T-helper 2 cell treated with Interferon-gamma antibody and Interleukin-4, amounts not matched to agents 100 ng/mL and 5 ng/mL, for 36 hours (primary cell): ENCODE measurements around the gene KIAA2012. TPM values are rescaled to one million over a fixed set of nuclear protein-coding genes. Genes with fewer than 3 reads are reported as not detected.

Source experiments
- intact Hi-C: fragments of 100-400 bp; cut with micrococcal nuclease; formaldehyde crosslinking; loops from one replicate; pipeline ENCODE4 v1.15.1; 2023
- total RNA-seq: library from RNA; stranded (reverse); gene quantifications from 2 replicates; pipeline ENCODE4 v1.2.3, GENCODE V29; 2022

Gene KIAA2012
- total RNA-seq, 1 donor from 2014 or later: not detected

DNA sequence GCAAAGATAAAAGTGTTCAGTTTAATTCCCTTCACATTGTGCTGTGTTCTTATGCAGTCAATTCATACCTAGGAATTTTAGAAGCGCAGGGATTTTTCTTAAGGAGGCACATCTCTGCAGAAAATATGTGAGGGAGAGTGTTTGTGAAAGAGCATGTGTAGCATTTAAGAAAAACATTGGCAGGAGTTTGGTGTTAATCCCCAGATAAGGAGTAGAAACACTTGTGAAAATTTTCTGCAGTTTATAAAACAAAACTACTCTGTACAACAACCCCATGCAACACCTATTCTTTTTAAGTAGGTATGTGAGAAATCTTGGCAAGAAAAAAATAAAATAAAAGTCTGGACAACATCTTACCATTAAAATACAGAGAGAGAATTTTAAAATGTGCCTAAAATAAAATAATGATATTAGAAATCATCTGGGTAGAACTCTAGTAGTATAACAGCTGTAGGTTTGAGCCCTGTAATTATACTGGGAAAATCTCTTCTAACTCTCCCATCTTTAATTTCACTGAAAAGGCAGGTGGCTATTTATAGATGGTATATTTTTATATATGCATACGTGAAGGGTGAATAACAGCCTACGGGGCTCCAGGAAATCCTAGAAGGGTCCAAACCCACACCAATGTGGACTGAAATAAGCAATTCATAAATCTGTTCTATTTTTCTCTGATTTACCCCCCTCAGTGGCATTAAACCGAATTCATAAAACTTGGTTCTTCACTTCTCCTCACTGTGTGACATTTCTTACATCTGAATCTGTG lies 32.8 kb upstream of the KIAA2012 start:
- intact Hi-C loops: no loop called here

DNA sequence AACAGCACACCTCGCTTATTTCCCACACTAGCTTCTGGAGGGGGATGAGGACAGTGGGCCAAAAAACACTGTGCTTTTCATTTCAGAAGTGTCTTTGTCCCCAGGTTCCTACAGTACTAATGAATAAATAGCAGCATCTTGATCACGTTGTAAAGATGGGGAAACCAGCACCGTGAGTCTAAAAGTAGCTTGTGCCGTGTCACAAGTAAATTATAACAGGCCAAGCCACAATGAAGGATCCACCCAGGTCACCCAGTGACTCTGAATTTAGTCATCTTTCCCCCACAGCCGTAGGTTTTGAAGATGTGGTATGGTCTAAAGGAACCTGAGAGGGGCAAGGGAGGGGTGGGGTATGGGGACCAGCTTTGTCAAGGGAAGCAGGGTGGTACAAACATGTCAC lies 30.6 kb upstream of the KIAA2012 start:
- intact Hi-C loops: no loop called here

DNA sequence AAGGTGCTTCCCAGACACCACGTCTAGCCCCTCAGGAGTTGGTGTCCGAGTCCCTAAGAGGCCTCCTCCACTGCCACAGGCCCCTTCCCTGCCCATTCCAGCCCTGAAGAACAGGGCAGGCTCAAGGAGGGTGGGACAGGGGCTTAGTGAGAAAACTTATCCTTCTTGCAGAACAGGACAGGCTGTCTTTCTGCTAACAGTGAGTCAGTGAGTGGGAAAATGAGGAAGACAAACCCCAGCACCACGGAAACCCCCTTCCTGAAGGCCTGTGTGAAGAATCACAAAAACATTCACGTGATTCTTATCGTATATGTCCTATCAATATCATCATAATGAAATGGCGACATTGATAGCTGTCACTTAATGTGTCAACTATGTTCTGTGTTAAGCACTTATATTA lies 29.6 kb upstream of the KIAA2012 start:
- intact Hi-C loops: no loop called here

DNA sequence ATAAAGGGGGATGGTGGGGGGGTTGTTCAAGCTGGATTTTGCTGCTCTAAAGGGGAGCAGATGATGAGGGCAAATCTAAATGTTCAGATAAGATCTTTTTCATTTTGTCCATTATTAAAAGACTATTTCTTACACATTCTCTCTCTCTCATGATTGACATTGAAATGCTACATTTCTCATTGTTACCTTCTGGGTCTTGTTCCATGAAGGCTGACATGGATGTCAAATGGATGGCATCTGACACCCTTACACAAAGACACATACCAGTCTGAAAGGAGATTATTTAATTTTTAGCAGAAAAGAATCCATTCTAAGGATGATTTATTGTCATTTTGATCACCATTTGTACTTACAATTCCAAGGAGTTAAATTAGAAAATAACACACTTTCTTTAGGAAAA lies 28.3 kb upstream of the KIAA2012 start:
- intact Hi-C loops: no loop called here

DNA sequence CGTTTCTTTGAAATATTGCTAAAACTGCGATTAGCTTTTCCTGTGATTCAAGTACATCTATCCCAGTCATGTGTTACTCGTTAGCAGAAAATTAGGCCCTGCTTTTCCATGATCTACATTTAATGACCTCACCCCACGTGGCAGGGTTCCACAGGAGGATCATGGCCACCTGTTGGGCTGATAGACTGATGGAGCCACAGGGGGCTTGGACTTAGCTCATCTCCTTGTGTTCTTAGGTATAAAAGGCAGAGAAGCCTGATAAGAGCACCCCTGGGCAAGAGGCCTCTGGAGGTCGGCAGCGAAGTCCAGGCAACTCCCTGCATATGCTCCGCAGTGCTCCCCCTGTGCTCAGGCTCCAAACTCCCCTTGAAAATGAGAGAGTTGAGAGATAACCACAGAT lies 26.5 kb upstream of the KIAA2012 start:
- intact Hi-C loops: no loop called here

DNA sequence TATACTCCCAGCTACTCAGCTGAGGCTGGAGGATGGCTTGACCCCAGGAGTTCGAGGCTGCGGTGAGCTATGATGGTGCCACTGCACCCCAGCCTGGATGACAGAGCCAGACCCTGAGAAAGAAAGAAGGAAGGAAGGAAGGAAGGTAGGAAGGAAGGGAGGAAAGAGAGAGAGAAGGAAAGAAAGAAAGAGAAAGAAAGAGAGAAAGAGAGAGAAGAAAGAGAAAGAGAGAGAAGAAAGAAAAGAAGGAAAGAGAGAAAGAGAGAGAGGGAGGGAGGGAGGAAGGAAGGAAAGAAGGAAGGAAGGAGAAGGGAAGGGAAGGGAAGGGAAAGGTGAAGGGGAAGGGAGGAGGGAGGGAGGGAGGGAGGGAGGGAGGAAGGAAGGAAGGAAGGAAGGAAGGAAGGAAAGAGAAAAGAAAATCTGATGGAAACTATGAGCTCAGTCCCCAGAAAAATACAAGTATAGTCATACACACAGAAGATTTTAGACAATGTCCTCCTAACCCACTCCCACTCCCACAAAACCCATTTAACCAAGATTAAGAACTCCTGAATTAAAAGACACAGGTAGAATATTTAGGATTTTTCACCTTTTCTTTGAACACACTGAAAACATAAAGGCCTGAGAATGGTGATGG lies 23.8 kb upstream of the KIAA2012 start:
- intact Hi-C loops: no loop called here

DNA sequence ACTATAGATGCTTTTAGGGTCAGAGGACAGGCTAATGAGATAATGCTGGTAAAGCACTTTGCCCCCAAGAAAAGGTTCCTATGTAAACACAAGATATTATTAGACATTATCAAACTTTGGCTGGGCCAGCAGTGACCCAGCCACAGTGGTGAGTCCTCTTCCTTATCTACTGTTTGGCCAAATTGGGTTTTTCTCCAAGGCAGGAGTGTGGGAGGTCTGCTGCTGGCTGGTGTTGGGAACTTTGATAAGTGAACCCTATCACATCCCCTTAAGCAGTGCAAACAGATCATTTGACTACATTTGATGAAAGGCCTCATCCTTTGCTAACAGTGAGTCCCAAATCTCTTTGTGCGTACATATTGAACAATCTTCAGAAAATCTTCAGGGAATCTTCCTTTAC lies 23.2 kb upstream of the KIAA2012 start:
- intact Hi-C loops: no loop called here

DNA sequence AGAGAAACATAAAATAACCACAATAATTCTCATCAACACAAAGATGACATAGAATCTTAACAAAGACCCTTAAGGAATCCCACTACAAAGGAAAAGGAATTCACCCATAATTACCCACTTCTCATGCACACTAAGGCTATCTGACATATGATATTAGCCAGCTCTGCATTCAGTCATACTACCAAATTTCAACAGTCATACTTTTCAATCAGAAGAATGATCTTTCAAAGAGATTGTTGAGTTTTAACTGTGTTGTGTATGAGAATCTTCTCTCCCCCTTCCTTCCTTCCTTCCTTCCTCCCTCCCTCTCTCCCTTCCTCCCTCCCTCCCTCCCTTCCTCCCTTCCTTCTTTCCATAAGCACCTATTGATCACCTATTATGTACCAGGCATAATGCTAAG lies 22.4 kb upstream of the KIAA2012 start:
- intact Hi-C loops: no loop called here

DNA sequence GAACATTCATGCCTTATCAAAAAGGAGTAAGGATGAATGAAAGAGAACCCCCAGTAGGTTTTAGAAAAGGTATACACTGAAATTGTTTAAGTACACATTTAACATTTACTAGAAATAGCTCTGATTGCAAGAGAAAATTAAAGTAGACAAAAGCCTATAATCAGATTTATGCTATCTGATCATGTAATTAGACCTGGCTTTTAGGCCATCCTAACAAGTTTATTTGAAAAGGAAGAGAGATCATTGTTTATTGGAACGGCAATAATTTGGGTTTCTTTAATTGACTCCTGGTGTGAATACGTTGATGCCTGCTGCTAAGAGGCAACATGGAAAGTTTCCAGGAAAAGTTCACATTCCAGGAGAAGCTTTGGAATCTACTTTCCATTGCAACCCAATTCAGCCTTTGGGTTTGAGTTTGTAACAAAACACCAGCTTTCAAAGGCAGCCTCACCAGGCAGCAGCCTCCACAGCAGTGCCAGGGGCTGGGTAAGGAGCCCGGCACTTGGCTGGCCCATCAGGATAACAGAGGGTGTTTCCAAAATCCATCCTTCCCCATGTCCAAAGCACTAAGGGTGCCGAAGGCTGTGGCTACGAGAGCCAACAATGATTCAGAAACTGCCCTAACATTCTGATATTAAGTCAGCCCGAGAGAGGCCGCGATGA lies 21.4 kb upstream of the KIAA2012 start:
- intact Hi-C loops: no loop called here

DNA sequence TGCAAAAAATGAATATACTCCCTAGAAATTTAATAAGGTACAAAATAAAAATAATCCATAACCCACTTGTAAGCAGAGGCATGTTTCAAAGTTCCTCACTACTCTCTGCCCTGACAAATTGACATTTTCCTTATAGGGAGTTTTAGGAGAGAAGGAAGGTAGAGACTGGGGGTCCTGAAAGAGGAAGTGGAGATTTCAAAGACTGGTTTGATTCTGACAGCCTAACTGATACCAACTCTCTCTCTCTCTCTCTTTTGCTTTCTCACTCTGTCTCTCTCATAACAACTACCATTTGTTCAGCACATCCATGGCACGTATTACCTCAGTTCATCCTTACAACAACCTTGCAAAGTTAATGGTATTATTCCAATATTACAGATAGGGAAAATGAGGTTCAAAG lies 20.8 kb upstream of the KIAA2012 start:
- intact Hi-C loops: no loop called here

DNA sequence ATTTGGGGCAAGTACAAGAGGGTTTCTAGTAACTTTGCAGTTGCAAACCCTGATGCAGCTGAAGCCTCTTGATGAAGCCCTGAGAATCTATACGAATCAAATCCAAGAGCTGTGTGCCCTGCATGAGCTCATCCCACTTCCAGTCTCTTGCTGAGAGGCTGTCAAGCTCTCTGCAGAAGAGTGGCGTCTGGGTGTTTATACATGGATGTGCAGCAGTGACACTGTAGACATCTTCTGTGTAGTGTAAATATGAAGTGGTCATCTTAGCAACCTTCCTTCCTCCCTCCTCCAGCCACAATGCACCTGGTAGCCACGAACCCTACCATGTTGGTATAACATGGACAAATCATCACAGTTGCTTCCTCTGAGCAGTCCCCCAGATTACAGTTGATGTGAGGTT lies 18.4 kb upstream of the KIAA2012 start:
- intact Hi-C loops: no loop called here

DNA sequence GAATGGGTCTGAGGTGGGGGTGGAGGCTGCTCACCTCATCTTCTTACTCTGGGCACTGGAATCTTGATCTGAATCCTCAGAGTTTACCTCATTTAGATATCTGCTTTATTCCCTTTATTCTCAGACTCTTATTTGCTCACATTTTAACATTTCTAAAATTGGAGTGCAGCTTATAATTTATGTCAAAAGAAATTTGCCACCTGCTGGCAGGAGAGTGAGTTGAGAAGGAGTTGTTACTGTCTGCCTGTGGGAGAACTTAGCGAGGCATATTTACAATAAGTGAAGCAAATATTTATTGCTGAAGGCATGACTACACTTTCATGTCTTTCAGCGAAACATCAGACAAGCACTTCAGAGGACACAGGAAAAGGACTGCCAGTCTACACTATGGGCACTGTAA lies 16.4 kb upstream of the KIAA2012 start:
- intact Hi-C loops: no loop called here

DNA sequence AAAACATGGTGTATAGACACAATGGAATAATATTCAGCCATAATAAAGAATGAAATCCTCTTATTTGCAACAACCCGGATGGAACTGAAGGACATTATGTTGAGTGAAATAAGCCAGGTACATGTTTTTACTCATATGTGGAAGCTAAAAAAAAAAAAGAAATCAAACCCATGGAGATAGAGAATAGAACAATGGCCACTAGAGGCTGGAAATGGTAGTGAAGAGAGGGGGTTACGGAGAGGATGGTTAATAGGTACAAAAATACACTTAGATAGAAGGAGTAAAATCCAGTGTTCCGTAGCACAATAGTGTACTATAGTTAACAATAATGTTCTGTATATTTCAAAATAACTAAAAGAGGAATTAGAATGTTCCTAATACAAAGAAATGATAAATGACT lies 12.8 kb upstream of the KIAA2012 start:
- intact Hi-C loops: no loop called here

DNA sequence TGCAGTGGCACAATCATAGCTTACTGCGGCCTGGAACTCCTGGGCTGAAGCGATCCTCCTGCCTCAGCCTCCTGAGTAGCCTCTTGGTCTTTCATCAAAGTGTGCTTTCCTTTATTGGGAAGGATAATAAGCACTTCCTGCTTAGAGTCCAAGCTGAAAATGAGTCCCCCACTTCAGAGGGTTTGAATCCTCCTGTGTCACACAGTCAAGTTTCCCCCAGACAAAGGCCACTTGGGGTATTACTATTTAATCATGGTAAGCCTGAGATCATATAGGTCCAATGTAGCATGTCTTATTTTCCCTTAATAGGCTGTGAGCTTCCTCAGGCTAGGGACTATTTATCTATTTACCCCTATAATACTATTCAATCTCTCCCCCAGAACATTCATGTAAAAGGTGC lies 11.4 kb upstream of the KIAA2012 start:
- intact Hi-C loops: no loop called here

DNA sequence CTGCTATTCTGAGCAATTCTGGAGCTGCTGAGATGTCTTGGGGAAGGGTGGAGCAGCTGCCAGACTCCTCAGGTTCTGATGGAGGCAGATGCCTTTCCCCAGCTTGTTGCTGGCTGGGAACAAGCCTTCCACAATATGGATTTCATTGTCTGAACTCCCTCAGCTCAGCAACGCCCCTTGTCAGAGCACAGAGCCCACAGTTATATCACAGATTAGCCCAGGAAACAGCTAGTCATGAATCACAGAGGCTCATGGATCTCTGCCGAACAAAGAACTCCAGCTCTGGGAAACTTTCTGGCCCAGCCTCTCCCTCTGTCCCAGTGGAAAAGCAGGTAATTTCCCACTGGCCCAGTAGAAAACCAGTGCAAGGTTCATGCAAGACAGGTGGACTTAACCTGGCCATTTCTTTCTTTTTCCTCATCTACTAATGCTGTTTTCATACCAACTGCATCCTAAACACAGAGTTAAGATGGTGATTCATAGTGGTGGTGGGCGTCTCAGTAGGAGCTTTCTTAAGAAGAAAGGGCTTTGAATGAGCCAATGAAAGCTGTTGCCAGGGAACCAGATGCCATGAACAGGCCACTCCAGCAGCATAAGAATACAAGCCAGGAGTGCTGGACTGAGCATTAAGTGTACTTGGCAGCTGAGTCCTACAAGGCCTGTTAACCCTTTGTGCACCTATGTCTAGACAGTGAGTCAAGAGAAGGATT lies 8.7 kb upstream of the KIAA2012 start:
- intact Hi-C loops: no loop called here

DNA sequence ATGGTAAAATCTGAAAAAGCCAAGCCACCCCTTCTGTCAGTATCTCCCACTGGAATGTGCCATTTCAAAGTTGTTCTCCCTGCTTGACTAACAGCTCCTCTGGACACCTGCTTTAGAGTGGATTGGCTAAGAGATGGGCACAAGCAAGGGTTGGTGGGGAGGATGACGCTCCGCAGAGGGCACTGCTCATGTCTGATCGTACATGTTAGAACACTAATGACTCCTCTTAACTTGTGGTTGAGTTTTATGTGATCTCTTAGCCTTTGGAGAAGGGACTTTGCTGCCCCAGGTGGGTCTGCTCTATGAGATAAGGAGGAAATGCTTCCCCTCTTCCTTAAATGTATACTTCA lies 8.2 kb upstream of the KIAA2012 start:
- intact Hi-C loops: no loop called here

DNA sequence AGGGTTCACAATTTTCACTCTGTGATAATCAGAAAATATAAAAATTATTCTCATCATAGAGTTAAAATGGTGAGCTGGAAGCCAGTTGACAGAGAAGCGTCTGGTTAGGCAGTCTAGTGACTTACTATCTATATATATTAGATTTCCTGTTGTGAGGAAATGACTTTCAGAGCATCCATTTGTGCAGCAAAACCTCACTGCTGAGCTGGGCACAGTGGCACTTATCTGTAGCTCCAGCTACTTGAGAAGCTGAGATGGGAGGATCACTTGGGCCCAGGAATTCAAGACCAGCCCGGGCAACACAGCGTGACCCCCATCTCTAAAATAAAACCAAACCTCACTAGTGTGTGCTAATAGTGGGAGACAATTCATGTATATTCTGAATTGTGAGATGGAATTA lies 7.2 kb upstream of the KIAA2012 start:
- intact Hi-C loops: no loop called here

DNA sequence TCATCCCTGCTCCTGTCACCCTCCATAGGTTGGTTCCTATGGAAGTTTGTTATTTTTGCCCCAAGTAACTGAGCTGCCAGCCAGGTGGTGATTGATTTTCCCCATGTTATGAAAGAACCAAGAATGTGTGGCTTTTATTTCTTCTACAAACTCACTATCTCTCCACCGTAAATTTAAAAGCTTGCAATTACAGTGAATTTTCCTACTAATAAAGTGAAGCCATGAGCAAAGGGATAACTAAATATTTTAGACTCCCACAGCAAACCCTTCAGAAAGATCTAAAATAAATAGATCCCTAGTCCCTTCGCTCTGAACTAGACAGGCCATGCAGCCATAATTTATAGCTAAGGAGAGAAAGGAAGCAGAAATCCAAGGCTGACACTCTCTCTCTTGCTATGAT lies 6.2 kb upstream of the KIAA2012 start:
- intact Hi-C loops: no loop called here

DNA sequence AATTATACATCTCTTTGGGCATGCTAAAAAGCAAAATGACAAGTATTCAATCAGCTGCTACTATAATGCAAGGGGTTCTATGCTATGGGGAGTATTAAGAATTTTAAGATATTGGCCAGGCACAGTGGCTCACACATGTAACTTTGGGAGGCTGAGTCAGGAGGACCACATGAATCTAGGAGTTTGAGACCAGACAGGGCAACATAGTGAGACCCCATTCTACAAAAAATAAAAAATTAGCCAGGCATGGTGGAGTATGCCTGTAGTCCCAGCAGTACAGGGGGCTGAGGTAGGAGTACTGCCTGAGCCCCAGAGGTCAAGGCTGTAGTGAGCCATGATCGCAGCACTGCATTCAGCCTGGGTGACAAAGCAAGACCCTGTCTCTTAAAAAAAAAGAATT lies 5.5 kb upstream of the KIAA2012 start:
- intact Hi-C loops: no loop called here

DNA sequence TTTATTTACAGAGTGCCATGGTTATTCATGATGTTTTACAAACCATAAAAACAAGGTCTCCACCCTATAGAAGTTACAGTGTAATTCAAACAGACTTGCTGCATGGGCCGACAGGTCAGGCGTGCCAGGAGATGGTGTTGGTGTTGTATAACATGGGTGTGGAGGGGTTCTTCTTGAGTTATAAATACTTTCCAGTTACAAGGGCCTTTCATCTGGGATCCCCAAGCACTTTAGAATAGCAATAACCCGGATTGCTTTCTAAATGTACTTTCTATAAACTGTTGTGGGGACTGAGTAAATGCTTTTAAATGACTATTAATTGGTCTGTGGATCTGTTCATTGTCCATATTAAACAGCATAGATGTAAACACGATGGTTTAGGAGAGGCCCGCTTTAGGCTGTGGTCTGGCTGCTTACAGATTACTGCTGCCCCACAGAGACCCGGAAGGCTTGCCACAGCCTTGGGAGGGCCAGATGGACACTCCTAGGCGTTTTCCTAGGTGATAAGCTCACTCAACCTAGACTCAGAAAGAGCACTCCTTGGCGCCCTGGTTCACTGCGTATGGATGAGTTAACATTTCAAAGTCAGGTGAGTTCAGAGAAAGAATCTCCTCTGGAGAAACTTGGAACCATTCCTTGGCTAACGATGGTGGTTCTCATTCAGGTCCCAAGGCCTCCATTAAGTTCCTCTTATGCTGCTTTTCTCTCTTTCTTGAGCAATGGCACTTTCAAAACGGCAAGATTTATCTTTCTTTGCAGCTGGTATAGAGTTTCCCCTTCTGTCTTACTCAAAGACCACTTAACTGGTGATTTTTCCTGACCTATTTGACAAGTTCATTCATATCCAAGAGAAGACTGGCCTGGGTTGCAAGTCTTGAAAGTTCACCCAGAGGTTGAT lies 3.6 kb upstream of the KIAA2012 start:
- intact Hi-C loops: no loop called here

DNA sequence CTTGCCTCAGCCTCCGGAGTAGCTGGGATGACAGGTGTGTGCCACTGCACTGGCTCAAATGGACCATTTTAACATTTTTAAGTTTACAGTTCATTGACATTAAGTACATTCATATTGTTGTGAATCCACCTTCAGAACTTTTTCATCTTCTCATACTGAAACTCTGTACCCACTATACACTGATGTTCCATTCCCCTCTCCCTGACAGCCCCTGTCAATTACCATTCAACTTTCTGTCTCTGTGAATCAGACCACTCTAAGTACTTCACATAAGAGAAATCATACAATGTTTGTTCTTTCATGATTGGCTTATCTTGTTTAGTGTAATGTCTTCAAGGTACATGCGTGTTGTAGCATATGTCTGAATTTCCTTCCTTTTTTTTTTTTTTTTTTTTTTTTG lies 1.9 kb upstream of the KIAA2012 start:
- intact Hi-C loops: no loop called here
